Peyer's patch (tissue), 4 donors: ENCODE data around the gene SREBF2. TPM values are rescaled to one million over a fixed set of nuclear protein-coding genes. Genes with fewer than 3 reads are reported as not detected.

Source experiments
- DNase-seq, 3 donors: peaks; one replicate each; pipeline ENCODE4 v3.0.0-alpha.2; 2017 to 2019
- H3K27ac ChIP-seq, 4 donors: fragments of 200-600 bp; sonication (generic); one replicate each; pipeline ENCODE4 v1.5.1; 2016 to 2019
- H3K27me3 ChIP-seq, 2 donors: fragments of 200-600 bp; sonication (generic); one replicate each; pipeline ENCODE4 v1.5.1; 2019
- H3K36me3 ChIP-seq, 3 donors: fragments of 200-600 bp; sonication (generic); one replicate each; pipeline ENCODE4 v1.5.1; 2016 to 2019
- H3K4me1 ChIP-seq, 4 donors: fragments of 200-600 bp; sonication (generic); one replicate each; pipeline ENCODE4 v1.5.1; 2016 to 2019
- H3K4me3 ChIP-seq, 4 donors: fragments of 200-600 bp; sonication (generic); 1 replicate in 3 of 4; 2 replicates in 1 of 4; pipeline ENCODE4 v1.5.1; 2016 to 2019; ENCODE audit warnings: mild to moderate bottlenecking in 1 of 4
- H3K9me3 ChIP-seq, 4 donors: fragments of 200-600 bp; sonication (generic); one replicate each; pipeline ENCODE4 v1.5.1; 2016 to 2019; ENCODE audit warnings: mild to moderate bottlenecking in 1 of 4
- CTCF ChIP-seq, 6 experiments: fragments of 450-650 bp in 4 of 6; fragments of 200-600 bp in 2 of 6; sonication (generic) in 1 of 6; IDR thresholded peaks; one replicate each; pipeline ENCODE4 v1.5.1; 2017 to 2019; ENCODE audit warnings: antibody characterized with exemption in 6 of 6, mild to moderate bottlenecking in 3 of 6, moderate library complexity in 1 of 6
- POLR2A ChIP-seq, 2 donors: fragments of 450-650 bp; IDR thresholded peaks; one replicate each; pipeline ENCODE4 v1.5.1; 2017; ENCODE audit warnings: antibody characterized with exemption in 2 of 2, mild to moderate bottlenecking in 2 of 2, moderate library complexity in 2 of 2
- small RNA-seq, 2 donors: library from RNA; depleted of rRNA; stranded (forward); fragments of <200 nt; gene quantifications; one replicate each; pipeline ENCODE3, GENCODE V24; 2016
- total RNA-seq, 4 donors: library from RNA; depleted of rRNA; stranded (reverse); fragments of >200 nt; gene quantifications; one replicate each; pipeline ENCODE4 v1.1.0, GENCODE V29; 2016

The SREBF2 gene
- total RNA-seq, 4 donors from 2014 or later, result 66.0 to 221 (median 144) TPM

DNA sequence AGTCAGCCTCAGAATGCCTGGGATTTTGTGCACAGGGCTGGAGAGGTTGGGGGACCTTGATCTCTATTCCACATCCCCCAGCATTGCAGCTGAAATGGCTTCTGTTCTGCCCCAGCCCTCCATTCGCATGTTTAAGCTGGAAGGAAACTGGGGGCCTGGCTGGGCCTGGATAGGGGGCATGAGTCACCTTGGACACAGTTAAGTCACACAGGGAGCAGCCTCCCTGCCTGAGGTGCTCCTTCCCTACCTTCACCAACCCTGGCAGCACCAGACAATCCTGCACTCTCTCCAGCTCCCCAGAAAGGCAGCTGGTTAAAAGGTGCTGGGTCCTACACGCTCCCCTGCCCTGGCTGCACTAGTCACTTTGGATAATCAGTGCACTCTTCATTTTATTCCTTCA lies 119.8 kb downstream of the SREBF2 start:
- TF ChIP-seq POLR2A (IDR thresholded peaks at IDR 0.05) (no peak), CTCF (IDR thresholded peaks at IDR 0.05) (no peak)
- H3K27ac ChIP-seq, result no peak overlapping the region
- H3K4me3 ChIP-seq, result no peak overlapping the region
- no peaks in the 10 kb centered on the region for H3K27me3 ChIP-seq
- H3K36me3 ChIP-seq, result no peaks in the 10 kb centered on the region
- no peaks in the 10 kb centered on the region for H3K9me3 ChIP-seq
- DNase-seq, result no peak
- peaks cover 0 to 3% (median under 1%) of the 10 kb centered on the region in 4 donors for H3K4me1 ChIP-seq

Small RNA genes within 50 kb of the gene (small RNA-seq; reads per million reads assigned to genes)
- 2.9 to 3.0 reads per million in 2 donors for gene MIR33A

Other genes starting within 250 kb of the SREBF2 start
- 100 to 1,000 TPM in 3 of 4 donors, 10 to 100 TPM in 1; 63.5 to 139 (median 101) TPM for gene PMM1, start 243.3 kb upstream of the SREBF2 start, total RNA-seq
- 10 to 100 TPM; 22.3 to 39.4 (median 29.9) TPM for gene DESI1, start 212.1 kb upstream of the SREBF2 start, total RNA-seq
- gene XRCC6, start 211.8 kb upstream of the SREBF2 start, total RNA-seq, result 100 to 1,000 TPM; 119 to 151 (median 127) TPM
- 10 to 100 TPM; 51.5 to 87.5 (median 58.6) TPM for gene SNU13, start 144.2 kb upstream of the SREBF2 start, total RNA-seq
- gene MEI1, start 133.6 kb upstream of the SREBF2 start, total RNA-seq, result 10 to 100 TPM in 2 of 4 donors, 1 to 10 TPM in 2; 1.1 to 20.6 (median 11.7) TPM
- gene CCDC134, start 32.4 kb upstream of the SREBF2 start, total RNA-seq, result 10 to 100 TPM in 2 of 4 donors, 1 to 10 TPM in 2; 8.1 to 20.6 (median 10.2) TPM
- not detected for gene SHISA8, start 82.0 kb downstream of the SREBF2 start, total RNA-seq
- gene TNFRSF13C, start 93.7 kb downstream of the SREBF2 start, total RNA-seq, result 10 to 100 TPM in 1 of 4 donors, 1 to 10 TPM in 2, under 1 TPM in 1; 0.35 to 52.8 (median 3.2) TPM
- gene CENPM, start 114.0 kb downstream of the SREBF2 start, total RNA-seq, result 10 to 100 TPM; 14.2 to 71.0 (median 17.8) TPM
- not detected for gene SEPTIN3, start 136.3 kb downstream of the SREBF2 start, total RNA-seq
- gene WBP2NL, start 165.7 kb downstream of the SREBF2 start, total RNA-seq, result 1 to 10 TPM; 2.1 to 4.0 (median 3.4) TPM
- 100 to 1,000 TPM in 1 of 4 donors, 10 to 100 TPM in 3; 31.4 to 102 (median 86.9) TPM for gene NAGA, start 237.7 kb downstream of the SREBF2 start, total RNA-seq
- gene PHETA2, start 241.1 kb downstream of the SREBF2 start, total RNA-seq, result 10 to 100 TPM in 1 of 4 donors, 1 to 10 TPM in 3; 5.8 to 14.6 (median 7.6) TPM
- 10 to 100 TPM in 3 of 4 donors, 1 to 10 TPM in 1; 9.9 to 18.2 (median 17.0) TPM for gene SMDT1, start 246.6 kb downstream of the SREBF2 start, total RNA-seq